ENCODE measurements around the gene EIF2B2.

DNA sequence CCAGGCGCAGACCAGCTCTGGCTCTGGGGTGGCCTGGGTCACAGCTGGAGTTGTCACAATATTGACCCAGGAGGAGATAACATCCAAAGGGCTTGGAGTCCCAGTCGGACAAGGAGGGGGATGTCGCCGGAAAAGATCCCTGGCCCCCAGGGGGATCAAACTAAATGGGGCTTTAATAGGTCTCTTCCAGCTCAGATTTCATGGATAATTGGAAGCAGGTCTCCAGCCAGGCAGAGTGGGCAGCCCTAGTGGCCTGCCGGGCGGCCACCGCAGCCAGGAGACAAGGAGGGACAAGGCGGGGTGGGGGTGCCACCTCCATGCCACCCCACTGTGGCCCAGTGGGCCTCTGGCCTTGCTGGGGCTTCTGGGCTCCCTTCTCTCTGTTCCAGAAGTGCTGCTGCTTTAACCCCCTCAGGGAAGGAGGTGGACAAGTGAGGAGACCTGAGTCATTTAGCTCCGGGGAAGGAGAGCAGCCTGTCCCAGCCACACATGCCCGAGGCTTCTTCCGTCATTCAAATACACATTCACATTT lies 24.2 kb upstream of the EIF2B2 start:
- no peak for TF ChIP-seq POLR2A (IDR thresholded peaks at IDR 0.05)
- no peak for TF ChIP-seq POLR2AphosphoS5 (IDR thresholded peaks at IDR 0.05)

All from gastroesophageal sphincter (tissue), 2 donors.